GM10248 (cell line): ENCODE measurements around the gene DMXL1.
"Not testable (repeated sequence)": the region's sequence is repeated elsewhere in the genome, so short reads cannot be mapped to it uniquely, and the experiment has no call there.

Experiments used
- CTCF ChIA-PET: fragments of 300-600 bp; sonication (Branson Sonifier 250); formaldehyde crosslinking; extraction: SDS; loops from one replicate; lab custom pipeline; 2021; ENCODE audit warnings: antibody characterized with exemption; lab: Yijun Ruan, JAX
- POLR2A ChIA-PET: fragments of 350-650 bp; sonication (Branson Sonifier 250); formaldehyde crosslinking; extraction: SDS; loops from one replicate; lab custom pipeline; 2020; ENCODE audit warnings: antibody characterized with exemption; lab: Yijun Ruan, JAX
- DNase-seq: peaks from one replicate; pipeline ENCODE4 v3.0.0; 2012; ENCODE audit errors: extremely low spot score
- CTCF ChIP-seq: IDR thresholded peaks from 2 replicates; pipeline ENCODE4 v1.5.1; 2012; ENCODE audit warnings: mild to moderate bottlenecking, low read depth; ENCODE audit errors: extremely low read depth, missing control alignments, control extremely low read depth

DMXL1 gene

GRCh38 chr5:119059740-119060255, 11.1 kb upstream of the DMXL1 start:
- no peak for DNase-seq
- ChIA-PET POLR2A (no interaction called here), CTCF (interaction anchor here (0.9 to 1.7 kb wide), 5 partner anchors 10 to 352 kb away, joined by 3 to 5 read pairs (median 4); partner anchors contain the start of gene DMXL1)
- no peak for TF ChIP-seq CTCF

DNA sequence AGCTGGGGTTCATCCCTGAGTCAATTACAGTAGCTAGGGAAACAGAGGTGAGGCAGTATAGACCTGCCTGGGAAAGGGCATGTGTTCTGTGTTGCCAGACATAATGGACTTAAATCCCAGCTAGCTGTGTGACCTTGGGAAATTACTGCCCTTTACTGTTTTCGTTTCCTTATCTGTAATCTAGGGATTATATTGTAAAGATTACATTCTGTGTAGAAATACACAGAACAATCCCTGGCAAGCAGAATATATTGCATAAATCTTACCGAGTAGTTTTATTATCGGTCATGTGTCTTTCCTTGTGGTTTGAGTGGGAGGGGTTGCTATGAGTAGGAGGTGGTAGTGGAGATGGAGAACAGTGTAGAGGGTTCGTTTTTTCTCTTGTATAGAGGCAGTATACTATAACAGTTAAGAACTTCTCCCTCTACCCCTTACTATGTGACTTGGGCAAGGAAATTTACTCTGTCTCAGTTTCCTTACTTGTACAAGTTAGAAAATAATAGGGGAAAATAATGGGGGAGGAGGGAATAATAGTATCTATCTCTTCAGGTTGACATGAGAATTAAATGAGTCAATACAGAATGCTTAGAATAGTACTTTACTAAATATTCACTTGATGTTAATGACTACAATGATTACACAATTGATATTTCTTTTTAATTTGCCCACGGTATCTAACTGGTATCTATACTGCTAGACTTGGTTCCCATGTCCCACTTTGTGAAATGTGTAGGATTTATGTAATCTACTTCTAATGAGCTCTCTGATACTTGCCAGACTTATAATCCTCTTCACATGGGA, 7.1 kb upstream of the DMXL1 start:
- CTCF ChIA-PET, result interaction anchor here (0.7 to 1.5 kb wide), 4 partner anchors 9 to 76 kb away, joined by 3 to 4 read pairs (median 4); partner anchors contain the start of gene DTWD2
- TF ChIP-seq CTCF, result no peak
- DNase-seq, result peak; percentile 32
- POLR2A ChIA-PET, result interaction anchor here (0.6 kb wide), 1 partner anchor 13 kb away, joined by 8 read pairs; no protein-coding TSS in a partner anchor

DNA sequence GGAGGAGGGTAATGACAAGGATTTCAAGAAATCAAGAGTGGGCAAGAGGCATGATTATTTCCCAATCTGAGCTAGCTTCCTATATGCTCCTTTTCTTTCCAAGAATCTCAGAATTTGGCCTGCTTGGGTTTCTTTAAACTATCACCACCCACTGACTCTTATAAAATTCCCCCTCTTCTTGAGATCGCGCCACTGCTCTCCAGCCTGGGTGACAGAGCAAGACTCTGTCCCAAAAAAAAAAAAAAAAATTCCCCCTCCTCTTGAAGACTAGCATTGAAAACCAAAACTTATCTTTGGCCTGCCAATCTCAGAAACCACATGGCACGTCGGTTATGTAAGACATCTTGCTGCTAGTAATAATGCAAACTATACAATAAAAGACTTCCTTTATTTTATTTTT, 3.4 kb upstream of the DMXL1 start:
- no peak for TF ChIP-seq CTCF
- no peak for DNase-seq
- ChIA-PET POLR2A (no interaction called here), CTCF (no interaction called here)

DNA sequence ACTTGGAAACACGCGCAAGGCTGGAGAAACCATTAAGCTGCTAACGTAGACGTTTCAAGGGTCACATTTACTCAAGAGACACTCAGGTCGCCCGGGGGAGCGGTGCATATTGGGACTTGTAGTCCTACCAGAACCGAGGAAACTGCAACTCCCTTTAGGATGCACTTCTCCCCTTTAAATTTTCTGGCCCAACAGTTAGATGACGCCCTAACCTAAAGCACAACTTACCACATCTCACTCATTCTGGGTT, 384 bp upstream of the DMXL1 start:
- POLR2A ChIA-PET, result interaction anchor here (0.5 to 1.2 kb wide), 6 partner anchors 9 to 282 kb away, joined by 3 to 6 read pairs (median 3); no protein-coding TSS in a partner anchor
- peak; percentile 56 for DNase-seq
- CTCF ChIA-PET, result interaction anchor here (0.8 to 1.9 kb wide), 10 partner anchors 11 to 341 kb away, joined by 3 to 14 read pairs (median 4); partner anchors contain the start of gene DTWD2
- TF ChIP-seq CTCF, result no peak

- ChIA-PET POLR2A (interaction anchor here (1.0 kb wide), 1 partner anchor 82 kb away, joined by 3 read pairs; no protein-coding TSS in a partner anchor), CTCF (interaction anchor here (1.2 to 1.9 kb wide), 4 partner anchors 26 to 340 kb away, joined by 3 to 14 read pairs (median 8); partner anchors contain the start of gene DTWD2)
- DNase-seq, result no peak
- TF ChIP-seq CTCF, result no peak
These were observed 691 bp downstream of the DMXL1 start for GRCh38 chr5:119071561-119071995.

GRCh38 chr5:119072496-119072895, 1.6 kb downstream of the DMXL1 start:
- CTCF ChIA-PET, result interaction anchor here (1.5 to 1.8 kb wide), 2 partner anchors 84 to 196 kb away, joined by 3 to 5 read pairs; partner anchors contain the start of gene DTWD2
- POLR2A ChIA-PET, result no interaction called here
- no peak for DNase-seq
- no peak for TF ChIP-seq CTCF

GRCh38 chr5:119073746-119074337, 3.0 kb downstream of the DMXL1 start:
- ChIA-PET CTCF (interaction anchor here (1.5 to 1.8 kb wide), 2 partner anchors 86 to 194 kb away, joined by 3 to 5 read pairs; partner anchors contain the start of gene DTWD2), POLR2A (interaction anchor here (0.7 kb wide), 1 partner anchor 194 kb away, joined by 3 read pairs; no protein-coding TSS in a partner anchor)
- not testable (repeated sequence) for DNase-seq
